ENCODE data around the gene TGM1.
"Not testable (repeated sequence)": the region's sequence is repeated elsewhere in the genome, so short reads cannot be mapped to it uniquely, and the experiment has no call there.

Gene TGM1

GRCh38 chr14:24233538-24233866, 29.5 kb downstream of the TGM1 start:
- DNase-seq (ENCODE audit: low spot score): no peak

DNA sequence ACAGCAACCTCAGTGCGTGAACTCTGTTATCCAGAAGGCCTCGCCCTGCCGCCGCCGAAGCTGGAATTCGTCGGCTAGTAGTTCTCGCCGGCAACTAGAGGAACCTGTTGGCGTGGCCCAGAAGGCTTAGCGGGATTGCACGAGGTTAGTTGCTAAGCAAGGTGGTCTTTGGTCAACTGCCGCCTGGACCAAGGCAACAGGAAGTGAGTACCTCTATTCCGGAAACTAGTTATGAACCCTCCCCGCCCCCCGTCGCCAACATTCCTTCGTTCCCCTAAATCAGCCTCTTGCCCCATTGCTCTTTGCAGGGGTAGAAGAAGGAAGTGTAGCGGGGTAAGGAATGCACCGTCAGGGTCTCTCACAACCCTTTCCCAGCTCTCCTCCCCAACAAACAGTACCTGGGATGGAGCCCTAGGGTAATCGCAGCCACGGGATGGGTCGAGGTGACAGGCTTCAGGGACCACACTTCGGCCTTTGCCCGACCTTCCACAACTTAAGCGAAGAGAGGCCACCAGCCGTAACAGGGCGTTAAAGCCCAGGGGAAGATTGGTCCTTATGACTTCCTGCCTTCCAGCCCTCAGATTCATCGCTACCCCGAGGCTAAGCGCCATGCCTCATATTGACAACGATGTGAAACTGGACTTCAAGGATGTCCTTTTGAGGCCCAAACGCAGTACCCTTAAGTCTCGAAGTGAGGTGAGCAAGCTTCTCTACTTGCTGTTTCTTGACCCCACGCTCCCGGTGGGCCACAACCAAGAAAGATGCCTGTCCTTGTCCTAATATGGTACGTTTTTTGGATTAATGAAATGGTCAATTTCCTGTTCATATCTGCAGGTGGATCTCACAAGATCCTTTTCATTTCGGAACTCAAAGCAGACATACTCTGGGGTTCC, 30.1 kb downstream of the TGM1 start, which contains the start of gene GMPR2:
GMPR2 (plus strand) TSS at position 285 of the 893 bp plus-strand sequence; CDS start at position 610, 325 bp downstream.
- DNase-seq (ENCODE audit: low spot score): peak; percentile 61

GRCh38 chr14:24232121-24232644, 30.8 kb downstream of the TGM1 start, which contains the start of gene NEDD8:
Gene NEDD8 (minus strand): TSS chr14:24232367. CDS start chr14:24232267, 100 bp downstream.
- peak; percentile 94 for DNase-seq (ENCODE audit: low spot score)

- DNase-seq (ENCODE audit: low spot score): no peak
These were observed 31.5 kb downstream of the TGM1 start for GRCh38 chr14:24231263-24232120.

GRCh38 chr14:24228902-24229301, 34.1 kb downstream of the TGM1 start:
- no peak for DNase-seq (ENCODE audit: low spot score)

DNA sequence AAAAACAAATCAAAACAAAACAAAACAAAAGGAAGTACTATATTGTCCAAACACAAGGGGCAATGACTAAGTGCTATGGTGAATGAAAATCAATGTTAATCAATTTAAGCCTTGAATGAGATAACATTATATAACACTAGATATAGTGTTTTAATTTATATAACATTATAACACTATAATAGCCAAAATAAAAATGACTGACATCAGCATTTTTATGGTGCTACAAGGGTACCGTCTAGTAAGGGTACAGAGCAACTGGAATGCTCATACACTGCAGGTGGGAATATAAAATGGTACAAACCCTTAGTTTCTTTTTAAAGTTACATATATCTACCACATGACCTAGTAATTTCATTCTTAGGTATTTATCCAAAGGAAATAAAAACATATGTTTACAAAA, 36.5 kb downstream of the TGM1 start:
- no peak for DNase-seq (ENCODE audit: low spot score)

GRCh38 chr14:24224618-24225071, 38.3 kb downstream of the TGM1 start:
- no peak for DNase-seq (ENCODE audit: low spot score)

DNA sequence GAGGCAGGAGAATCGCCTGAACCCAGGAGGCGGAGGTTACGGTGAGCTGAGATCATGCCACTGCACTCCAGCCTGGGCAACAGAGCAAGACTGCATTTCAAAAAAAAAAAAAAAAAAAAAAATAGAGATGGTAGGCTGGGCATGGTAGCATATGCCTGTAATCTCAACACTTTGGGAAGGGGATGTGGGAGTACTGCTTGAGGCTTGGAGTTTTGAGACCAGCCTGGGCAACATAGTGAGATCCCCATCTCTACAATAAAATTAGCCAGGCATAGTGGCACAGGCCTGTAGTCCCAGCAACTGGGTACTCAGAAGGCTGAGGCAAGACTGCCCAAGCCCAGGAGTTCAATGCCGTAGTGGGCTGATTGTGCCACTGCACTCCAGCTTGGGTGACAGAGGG, 40.0 kb downstream of the TGM1 start:
- not testable (repeated sequence) for DNase-seq (ENCODE audit: low spot score)

GRCh38 chr14:24219521-24219920, 43.5 kb downstream of the TGM1 start:
- no peak for DNase-seq (ENCODE audit: low spot score)

- no peak for DNase-seq (ENCODE audit: low spot score)
These were observed 43.9 kb downstream of the TGM1 start for GRCh38 chr14:24219080-24219479.

- DNase-seq (ENCODE audit: low spot score): not testable (repeated sequence)
These were observed 46.1 kb downstream of the TGM1 start for GRCh38 chr14:24216876-24217275.

DNA sequence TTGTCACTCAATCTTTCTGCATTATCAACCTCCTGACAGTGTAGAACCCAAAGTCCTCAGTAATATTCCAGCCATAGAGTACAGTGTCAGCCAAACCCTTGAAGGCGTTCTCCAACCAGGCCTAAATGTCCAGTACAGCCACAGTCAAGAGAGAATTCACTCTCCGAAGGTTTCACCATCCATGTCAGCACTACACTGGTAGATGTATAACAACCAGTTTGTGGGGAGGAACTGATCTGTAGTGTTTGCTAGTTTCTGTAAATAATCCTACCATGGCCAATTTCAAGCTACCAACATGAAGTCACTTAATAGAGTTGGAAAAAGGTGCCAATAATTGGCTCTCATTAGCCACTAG, 46.7 kb downstream of the TGM1 start:
- DNase-seq (ENCODE audit: low spot score): no peak

DNA sequence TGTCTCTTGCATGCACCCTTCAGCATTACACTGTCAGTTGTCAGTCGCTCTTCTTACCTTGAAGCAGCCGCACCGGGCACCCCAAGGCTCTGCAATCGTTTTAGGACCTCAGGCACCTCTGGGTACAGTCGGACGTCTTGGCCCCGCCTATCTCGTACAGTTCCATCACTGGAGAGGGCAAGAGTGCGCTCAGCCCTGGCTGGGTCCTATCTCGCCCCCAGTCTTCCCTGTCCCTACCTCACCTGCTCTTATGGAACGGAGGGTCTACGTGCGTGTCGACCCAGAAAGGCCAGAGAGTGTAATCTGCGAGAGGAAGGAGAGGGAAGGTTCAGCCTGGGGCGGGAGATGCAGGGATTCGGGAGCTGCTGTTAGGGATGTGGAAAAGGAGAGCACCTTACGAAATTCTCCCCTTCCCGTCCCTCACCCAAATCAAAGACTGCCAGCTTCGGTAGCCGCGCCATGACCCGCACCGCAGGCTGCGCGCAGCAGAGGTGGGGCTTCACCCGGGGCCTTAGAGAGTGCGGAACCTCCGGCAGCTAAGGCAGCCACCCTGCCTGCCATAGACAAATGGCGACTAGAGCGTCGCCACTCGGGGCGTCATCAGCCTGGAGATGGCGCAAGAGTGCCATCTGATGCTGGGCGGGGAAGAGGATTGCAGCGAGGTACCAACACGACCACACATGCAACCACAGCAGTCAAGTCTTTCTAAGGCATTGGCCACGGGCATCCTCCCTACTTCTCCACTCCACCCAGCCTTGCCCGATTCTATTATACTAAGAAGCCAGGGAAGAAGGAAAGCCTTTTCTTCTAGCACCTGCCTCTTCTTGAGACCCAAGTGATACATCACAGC, 47.3 kb downstream of the TGM1 start, which contains the start of gene MDP1:
MDP1 (minus strand) TSS at position 572 of the 850 bp plus-strand sequence; CDS start at position 461, 111 bp downstream.
- DNase-seq (ENCODE audit: low spot score): peak; percentile 95

DNA sequence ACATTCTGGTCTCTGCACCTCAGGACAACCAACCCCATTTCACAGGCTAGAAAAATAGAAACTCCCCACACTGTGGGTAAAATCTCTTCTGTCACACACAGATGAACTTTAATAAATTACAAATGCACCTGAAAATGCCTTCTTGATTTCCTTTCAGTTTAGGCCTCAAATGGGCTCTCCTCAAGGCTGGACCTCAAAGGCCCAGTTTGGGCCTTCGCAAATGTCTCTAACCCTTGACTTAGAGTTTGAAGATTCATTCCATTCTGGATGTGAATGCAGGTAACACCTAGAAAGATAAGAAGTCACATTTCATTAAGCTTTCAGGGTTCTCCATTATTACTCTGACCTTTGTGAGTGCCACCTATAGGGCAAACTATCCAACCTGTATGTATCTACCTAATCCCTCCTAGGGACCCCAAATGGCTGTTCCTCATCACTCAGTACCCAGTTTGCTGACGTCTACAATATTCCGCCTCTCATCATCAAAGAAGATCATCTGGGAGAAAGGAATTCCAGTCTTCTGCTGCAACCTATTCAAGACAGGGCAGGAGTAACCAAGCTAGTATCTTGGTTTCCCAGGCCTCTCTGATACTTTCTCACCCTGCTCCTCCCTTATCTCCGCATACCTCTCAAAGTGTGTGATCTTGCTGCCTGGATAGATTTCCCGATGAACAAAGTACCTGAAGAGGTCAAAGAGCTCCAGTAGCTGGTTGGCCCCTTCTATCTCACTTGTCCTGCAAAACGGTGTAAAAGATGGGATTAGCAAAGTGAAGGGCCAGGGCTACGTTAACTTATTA, 48.9 kb downstream of the TGM1 start:
- no peak for DNase-seq (ENCODE audit: low spot score)

DNA sequence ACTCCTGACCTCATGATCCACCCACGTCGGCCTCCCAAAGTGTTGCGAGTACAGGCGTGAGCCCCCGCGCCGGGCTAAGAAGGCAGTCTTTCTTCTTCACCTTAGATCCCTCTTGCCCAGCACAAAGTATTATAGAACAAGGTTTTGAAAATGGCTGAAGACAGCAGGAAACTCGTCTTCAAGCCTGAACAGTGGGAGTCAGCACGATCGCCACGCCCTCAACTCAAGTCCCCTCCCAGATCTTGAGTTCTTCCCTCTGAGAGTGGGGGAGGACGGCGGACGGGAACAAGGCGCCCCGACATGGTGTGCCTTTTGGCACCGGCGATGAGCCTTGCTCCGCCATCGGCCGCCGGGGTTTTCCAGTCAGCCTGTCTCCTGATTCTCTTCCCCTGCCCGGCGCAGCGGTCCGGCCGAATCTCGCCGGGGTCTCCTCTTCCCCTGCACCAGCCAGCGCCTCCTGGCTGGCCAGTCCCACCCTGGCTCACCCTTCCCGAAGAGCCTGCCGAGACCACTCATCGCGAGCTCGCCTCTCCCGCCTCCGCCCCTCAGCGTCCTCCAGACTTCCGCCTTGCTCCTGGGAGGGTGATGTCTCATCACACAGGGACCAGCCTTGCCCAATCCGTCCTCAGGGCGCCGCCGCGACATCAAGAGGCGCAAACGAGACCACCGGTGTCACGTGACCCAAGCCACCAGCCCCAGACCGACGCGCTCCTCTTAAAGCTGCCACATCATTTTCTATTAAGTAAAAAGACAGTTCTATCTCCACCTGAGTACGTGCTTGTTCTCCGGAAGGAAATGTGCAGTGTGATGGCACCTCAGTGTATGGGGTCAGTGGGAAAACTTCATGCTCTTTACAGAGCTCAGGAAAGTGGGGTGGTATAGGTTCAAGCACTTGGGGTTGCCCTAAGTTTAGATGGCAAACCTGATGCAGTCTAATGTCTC, 49.8 kb downstream of the TGM1 start, which contains the start of gene CHMP4A:
CHMP4A (minus strand) TSS at position 565 of the 942 bp plus-strand sequence; CDS start at position 516, 49 bp downstream.
- peak; percentile 98 for DNase-seq (ENCODE audit: low spot score)

GRCh38 chr14:24211311-24211710, 51.7 kb downstream of the TGM1 start:
- DNase-seq (ENCODE audit: low spot score): no peak

DNA sequence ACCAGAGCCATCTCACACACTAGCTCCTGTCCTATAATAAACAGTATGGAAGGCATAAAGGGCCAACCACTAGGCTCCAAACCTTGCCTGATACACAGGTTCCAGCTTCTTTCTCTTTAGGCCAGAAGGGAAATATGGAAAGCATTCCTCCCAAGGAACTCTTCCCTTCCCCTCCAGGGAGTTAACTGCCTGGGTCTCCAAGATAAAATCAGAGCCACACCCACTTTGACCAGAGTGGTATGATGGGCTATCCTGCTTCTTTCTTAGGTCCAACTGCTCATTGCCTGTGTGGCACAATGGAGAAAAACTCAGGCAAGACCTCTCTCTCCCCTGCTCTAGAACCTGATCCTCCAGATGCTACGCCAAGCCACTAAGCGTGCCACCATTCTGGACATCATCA, 55.4 kb downstream of the TGM1 start:
- DNase-seq (ENCODE audit: low spot score): no peak

DNA sequence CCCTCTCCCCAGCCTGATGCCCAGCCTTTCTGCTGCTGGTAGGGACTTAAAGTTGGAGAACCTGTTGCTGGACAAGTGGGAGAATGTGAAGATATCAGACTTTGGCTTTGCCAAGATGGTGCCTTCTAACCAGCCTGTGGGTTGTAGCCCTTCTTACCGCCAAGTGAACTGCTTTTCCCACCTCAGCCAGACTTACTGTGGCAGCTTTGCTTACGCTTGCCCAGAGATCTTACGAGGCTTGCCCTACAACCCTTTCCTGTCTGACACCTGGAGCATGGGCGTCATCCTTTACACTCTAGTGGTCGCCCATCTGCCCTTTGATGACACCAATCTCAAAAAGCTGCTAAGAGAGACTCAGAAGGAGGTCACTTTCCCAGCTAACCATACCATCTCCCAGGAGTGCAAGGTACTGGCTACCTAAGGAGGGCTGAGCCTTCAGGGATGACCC, 55.8 kb downstream of the TGM1 start:
- DNase-seq (ENCODE audit: low spot score): no peak
